ENCODE results near the gene IBA57. TPM values are rescaled to one million over a fixed set of nuclear protein-coding genes. Genes with fewer than 3 reads are reported as not detected.

The IBA57 gene
- total and polyA plus RNA-seq, 2 of the 8 experiments (the other 6 are each of a cell fraction or from before 2014, with no cell fraction given): 2.6 to 5.9 TPM

- TF ChIP-seq CHD7 (IDR thresholded peaks at IDR 0.05; ENCODE audit: insufficient replicate concordance, low read length) (no peak), E2F6 (IDR thresholded peaks at IDR 0.05) (no peak), NRF1 (IDR thresholded peaks at IDR 0.05; ENCODE audit: low read depth, low read length) (no peak), NANOG (IDR thresholded peaks at IDR 0.05; ENCODE audit: insufficient read depth, low read depth, low read length, poor library complexity, severe bottlenecking) (no peak), CTCF (IDR thresholded peaks at IDR 0.05; ENCODE audit: control extremely low read depth in 1 of 3, insufficient read depth in 1 of 3, low read depth in 1 of 3, low read length in 3 of 3) (no peak), SIRT6 (IDR thresholded peaks at IDR 0.05; ENCODE audit: low read length) (no peak)
These were observed 45.3 kb downstream of the IBA57 start (continued) for GRCh38 chr1:228210712-228211530.
